Choroid plexus epithelial cell (primary cell): Measurements from ENCODE around the gene CPXM1.

Source experiments
- DNase-seq: peaks from one replicate; pipeline ENCODE4 v3.0.0-alpha.2; 2010; ENCODE audit warnings: low read depth
- H3K4me3 ChIP-seq: 2 replicates; pipeline ENCODE4 v1.5.1; 2011; ENCODE audit warnings: low read depth, mild to moderate bottlenecking, control low read depth, low read length, moderate library complexity
- CTCF ChIP-seq: conservative IDR thresholded peaks from 2 replicates; pipeline ENCODE4 v1.5.1; 2011; ENCODE audit warnings: low read depth, mild to moderate bottlenecking, control low read depth, inconsistent platforms, low read length, moderate library complexity

The CPXM1 gene

GRCh38 chr20:2759143-2759542, 41.3 kb downstream of the CPXM1 start:
- no peak overlapping the region for H3K4me3 ChIP-seq
- no peak for DNase-seq
- no peak for TF ChIP-seq CTCF

- H3K4me3 ChIP-seq, result no peak overlapping the region
- DNase-seq, result no peak
- TF ChIP-seq CTCF, result no peak
These were observed 42.5 kb downstream of the CPXM1 start for GRCh38 chr20:2757969-2758368.

GRCh38 chr20:2757001-2757400, 43.4 kb downstream of the CPXM1 start:
- H3K4me3 ChIP-seq, result no peak overlapping the region
- DNase-seq, result no peak
- no peak for TF ChIP-seq CTCF

GRCh38 chr20:2756056-2756611, 44.3 kb downstream of the CPXM1 start:
- DNase-seq, result peak; percentile 69
- TF ChIP-seq CTCF, result peak; percentile 98
- H3K4me3 ChIP-seq, result no peak overlapping the region

GRCh38 chr20:2755451-2756055, 44.9 kb downstream of the CPXM1 start:
- H3K4me3 ChIP-seq, result no peak overlapping the region
- TF ChIP-seq CTCF, result no peak
- DNase-seq, result no peak

- H3K4me3 ChIP-seq, result no peak overlapping the region
- TF ChIP-seq CTCF, result no peak
- no peak for DNase-seq
These were observed 46.0 kb downstream of the CPXM1 start for GRCh38 chr20:2754424-2754823.

GRCh38 chr20:2753461-2754040, 46.9 kb downstream of the CPXM1 start:
- H3K4me3 ChIP-seq, result no peak overlapping the region
- TF ChIP-seq CTCF, result no peak
- DNase-seq, result no peak
